GM12878 (cell line): ENCODE measurements around the gene DDX54. TPM values are rescaled to one million over a fixed set of nuclear protein-coding genes. Genes with fewer than 3 reads are reported as not detected.

Experiments used
- ATAC-seq: fragments of 200-7000 bp; cut with Tn5 transposase; 3 replicates; pipeline ENCODE4 v1.9.1; 2020; ENCODE audit warnings: mild to moderate bottlenecking, moderate library complexity
- BruUV-seq: library from RNA; stranded (reverse); fragments of 400-500 nt; replicated peaks from 2 replicates; lab custom pipeline; 2021; lab: Mats Ljungman, UMichigan
- CTCF ChIA-PET: fragments of 300-600 bp; sonication (Branson Sonifier 250); formaldehyde crosslinking; extraction: SDS; loops from one replicate; lab custom pipeline; 2021; ENCODE audit warnings: inconsistent platforms; lab: Yijun Ruan, JAX
- POLR2A ChIA-PET: fragments of 350-600 bp; formaldehyde crosslinking; extraction: SDS; loops from one replicate; lab custom pipeline; 2021; ENCODE audit warnings: inconsistent platforms; lab: Charles Lee
- RAD21 ChIA-PET: fragments of 300-600 bp; sonication (Branson Sonifier 250); formaldehyde crosslinking; loops from one replicate; lab custom pipeline; 2023; ENCODE audit warnings: antibody characterized with exemption; ENCODE audit not compliant: unreplicated experiment; lab: Charles Lee
- SMC1A ChIA-PET: fragments of 300-600 bp; sonication (Branson Sonifier 250); formaldehyde crosslinking; loops from one replicate; lab custom pipeline; 2023; ENCODE audit not compliant: unreplicated experiment, uncharacterized antibody; lab: Charles Lee
- DNase-seq: peaks from one replicate; pipeline ENCODE4 v3.0.0-alpha.2; 2011; ENCODE audit warnings: low read depth, low spot score
- FAIRE-seq: peaks from 3 replicates; lab custom pipeline; 2011; peaks lifted over from hg19 to GRCh38; lab: Jason Lieb, UNC
- H2AFZ ChIP-seq: 2 replicates; pipeline ENCODE4 v1.6.0; 2011; ENCODE audit warnings: low read depth, low read length, control low read depth; ENCODE audit not compliant: control insufficient read depth
- H3K27ac ChIP-seq: 2 replicates; pipeline ENCODE4 v1.5.1; 2011; ENCODE audit warnings: control low read depth; ENCODE audit not compliant: control insufficient read depth, insufficient read depth
- H3K27me3 ChIP-seq, 2 experiments: replicated peaks in 1 of 2; 2 replicates each; pipeline versions ENCODE4 v1.6.0 to v1.6.1; 2011; ENCODE audit warnings: low read length in 1 of 2; ENCODE audit not compliant: control insufficient read depth in 2 of 2, insufficient read depth in 2 of 2
- H3K36me3 ChIP-seq, 2 experiments: 2 replicates each; pipeline ENCODE4 v1.5.1; 2011; ENCODE audit warnings: low read length in 1 of 2; ENCODE audit not compliant: control insufficient read depth in 2 of 2, insufficient read depth in 2 of 2
- H3K4me1 ChIP-seq: 2 replicates; pipeline ENCODE4 v1.6.1; 2011; ENCODE audit warnings: mild to moderate bottlenecking, low read length, moderate library complexity, mixed read lengths; ENCODE audit not compliant: control insufficient read depth, insufficient read depth
- H3K4me2 ChIP-seq: 2 replicates; pipeline ENCODE4 v1.6.0; 2011; ENCODE audit warnings: control low read depth; ENCODE audit not compliant: control insufficient read depth, insufficient read depth
- H3K4me3 ChIP-seq: fragments of 200-600 bp; sonication (generic); 2 replicates; pipeline ENCODE4 v1.5.1; 2016
- H3K79me2 ChIP-seq: 2 replicates; pipeline ENCODE4 v1.6.0; 2011; ENCODE audit warnings: low read length; ENCODE audit not compliant: control insufficient read depth, insufficient read depth
- H3K9ac ChIP-seq: 2 replicates; pipeline ENCODE4 v1.8.0; 2011; ENCODE audit warnings: low read length, control low read depth, mixed read lengths; ENCODE audit not compliant: control insufficient read depth, insufficient read depth
- H3K9me3 ChIP-seq: replicated peaks from 3 replicates; pipeline ENCODE4 v1.5.1; 2011; ENCODE audit warnings: mild to moderate bottlenecking, low read length; ENCODE audit not compliant: control insufficient read depth, insufficient read depth
- H4K20me1 ChIP-seq: 2 replicates; pipeline ENCODE4 v1.6.0; 2011; ENCODE audit not compliant: control insufficient read depth, insufficient read depth
- CTCF ChIP-seq, 3 experiments: IDR thresholded peaks in 2 of 3; conservative IDR thresholded peaks in 1 of 3; 2 replicates each; pipeline ENCODE4 v1.5.1; 2011; ENCODE audit warnings: low read depth in 3 of 3, low read length in 3 of 3, mild to moderate bottlenecking in 3 of 3, control low read depth in 2 of 3, moderate library complexity in 2 of 3, inconsistent platforms in 1 of 3, mixed read lengths in 1 of 3; ENCODE audit not compliant: control insufficient read depth in 2 of 3, insufficient read depth in 1 of 3; ENCODE audit errors: extremely low read depth in 1 of 3
- FOS ChIP-seq: IDR thresholded peaks from 3 replicates; pipeline ENCODE4 v1.6.1; 2011; ENCODE audit warnings: borderline replicate concordance; ENCODE audit not compliant: insufficient read length; ENCODE audit errors: extremely low read depth
- HDGF ChIP-seq: fragments of 450-650 bp; IDR thresholded peaks from 2 replicates; pipeline ENCODE4 v1.6.1; 2016; ENCODE audit warnings: antibody characterized with exemption
- POLR2AphosphoS2 ChIP-seq: IDR thresholded peaks from 2 replicates; pipeline ENCODE4 v1.6.1; 2011; ENCODE audit warnings: low read depth, mild to moderate bottlenecking, low read length, improper control_type of control experiment, moderate library complexity
- SMARCA5 ChIP-seq: fragments of 450-650 bp; IDR thresholded peaks from 2 replicates; pipeline ENCODE4 v1.6.1; 2017; ENCODE audit warnings: mild to moderate bottlenecking
- SREBF1 ChIP-seq: IDR thresholded peaks from 2 replicates; pipeline ENCODE4 v1.6.1; 2012; ENCODE audit warnings: mild to moderate bottlenecking, low read length
- TBL1XR1 ChIP-seq: IDR thresholded peaks from 2 replicates; pipeline ENCODE4 v1.6.1; 2012; ENCODE audit warnings: low read depth, low read length, improper control_type of control experiment
- WGBS: methylation state at CpG from one replicate; pipeline ENCODE4 v1.1.6; 2016; ENCODE audit warnings: low lambda C conversion rate; ENCODE audit not compliant: insufficient replicate concordance, insufficient coverage; ENCODE audit errors: missing lambda C conversion rate; 5-methylcytosine and 5-hydroxymethylcytosine counted together
- in situ Hi-C: fragments of 300-500 bp; cut with MboI; formaldehyde crosslinking; loops from 9 replicates; pipeline ENCODE4 v1.14.3; 2018; ENCODE audit warnings: mixed read lengths
- intact Hi-C: fragments of 100-400 bp; cut with micrococcal nuclease; formaldehyde crosslinking; loops from one replicate; pipeline ENCODE4 v1.14.2; 2022; ENCODE audit not compliant: unreplicated experiment
- polyA plus RNA-seq, 11 experiments: library from polyadenylated mRNA; depleted of rRNA in 4 of 11; unstranded in 6 of 11; stranded (reverse) in 5 of 11; fragments of >200 nt; fragmentation: Nextera tagmentation in 4 of 11; fragmentation: Illumina TruSeq in 1 of 11; extraction: Ambion mirVana in 4 of 11; extraction: Trizol in 1 of 11; gene quantifications; 1 replicate in 1 of 11; 2 replicates in 10 of 11; pipeline versions ENCODE4 v1.2.1 to v1.2.3, GENCODE V29; 2011 to 2016; ENCODE audit warnings: inconsistent platforms in 2 of 11, missing spikeins in 2 of 11, low read depth in 1 of 11
- total RNA-seq, 4 experiments: library from RNA; depleted of rRNA in 3 of 4; stranded (reverse); fragments of >200 nt in 3 of 4; fragmentation: Illumina TruSeq in 1 of 4; extraction: Trizol in 1 of 4; gene quantifications; 2 replicates each; pipeline versions ENCODE4 v1.2.1 to v1.2.3, GENCODE V29; 2013 to 2021

DDX54 gene
- total and polyA plus RNA-seq, 10 of the 15 experiments (the other 5 are each of a cell fraction or from before 2014, with no cell fraction given) = 1.9 to 115 (median 56.3) TPM

GRCh38 chr12:113151655-113152054 lies 33.6 kb downstream of the DDX54 start:
- no peaks in the 10 kb centered on the region for H3K79me2 ChIP-seq
- H3K27me3 ChIP-seq = peaks cover 7 to 8% of the 10 kb centered on the region in 2 experiments; a peak in 2 of 4 replicates
- no peak overlapping the region for H3K27ac ChIP-seq
- CTCF ChIA-PET = interaction anchor here (0.5 to 5.2 kb wide), 5 partner anchors 14 to 158 kb away, joined by 4 to 33 read pairs (median 12); no protein-coding TSS in a partner anchor
- no peaks in the 10 kb centered on the region for H3K9me3 ChIP-seq
- TF ChIP-seq CTCF (IDR thresholded peaks at IDR 0.05 in 2 of 3, conservative IDR thresholded peaks at IDR 0.05 in 1 of 3; ENCODE audit: control insufficient read depth in 2 of 3, extremely low read depth in 1 of 3, insufficient read depth in 1 of 3, low read depth in 3 of 3, low read length in 3 of 3) (no peak), SREBF1 (no peak), POLR2AphosphoS2 (no peak), HDGF (no peak), SMARCA5 (no peak), FOS (no peak), TBL1XR1 (no peak)
- TF ChIP-seq, all 136 proteins: peak for 0
- no peak overlapping the region for H3K4me3 ChIP-seq
- 52% methylated on average over 3 of the region's 3 CpGs for WGBS
- FAIRE-seq (no peak), ATAC-seq (no peak), DNase-seq (no peak)
- no peaks in the 10 kb centered on the region for H4K20me1 ChIP-seq
- ChIA-PET SMC1A (interaction anchor here (1.1 to 6.1 kb wide), 2 partner anchors 14 to 21 kb away, joined by 3 to 37 read pairs; no protein-coding TSS in a partner anchor), RAD21 (interaction anchor here (0.7 to 3.2 kb wide), 2 partner anchors 22 to 104 kb away, joined by 3 to 29 read pairs; no protein-coding TSS in a partner anchor), POLR2A (interaction anchor here (0.5 kb wide), 1 partner anchor 78 kb away, joined by 3 read pairs; no protein-coding TSS in a partner anchor)
- no peak overlapping the region for H3K4me2 ChIP-seq
- H3K36me3 ChIP-seq = no peaks in the 10 kb centered on the region
- H3K9ac ChIP-seq = no peak overlapping the region
- H2AFZ ChIP-seq = no peak overlapping the region
- intact Hi-C loops (loop anchor here (2.0 to 5.0 kb wide), 2 partner anchors 44 to 159 kb away; no protein-coding TSS in a partner anchor), in situ Hi-C loops (loop anchor here (5.0 kb wide), 1 partner anchor 104 kb away; no protein-coding TSS in a partner anchor)
- H3K4me1 ChIP-seq = peaks cover 15% of the 10 kb centered on the region
- no TSS peak for BruUV-seq
